PC-9 (cell line): Measurements from ENCODE around the gene PIK3R4. TPM values are rescaled to one million over a fixed set of nuclear protein-coding genes. Genes with fewer than 3 reads are reported as not detected.

Source experiments
- BruUV-seq: library from RNA; stranded (reverse); fragments of 400-500 nt; replicated peaks from 2 replicates; lab custom pipeline; 2021; lab: Mats Ljungman, UMichigan
- CTCF ChIA-PET: fragments of 300-600 bp; sonication (Branson Sonifier 250); formaldehyde crosslinking; loops from one replicate; lab custom pipeline; 2022; ENCODE audit warnings: antibody characterized with exemption; lab: Charles Lee
- POLR2A ChIA-PET: fragments of 300-600 bp; sonication (Branson Sonifier 250); formaldehyde crosslinking; loops from one replicate; lab custom pipeline; 2022; ENCODE audit warnings: antibody characterized with exemption; ENCODE audit not compliant: unreplicated experiment; lab: Charles Lee
- DNase-seq, 2 experiments: peaks; one replicate each; pipeline versions ENCODE4 v3.0.0 to v3.0.0-alpha.2; 2015 to 2022; ENCODE audit warnings: mixed read lengths in 1 of 2
- H2AFZ ChIP-seq: fragments of 200-600 bp; sonication (generic); 2 replicates; pipeline ENCODE4 v1.8.1; 2017; ENCODE audit warnings: antibody characterized with exemption
- H3F3A ChIP-seq: fragments of 200-600 bp; sonication (generic); 2 replicates; pipeline ENCODE4 v1.8.1; 2017; ENCODE audit warnings: antibody characterized with exemption, mild to moderate bottlenecking, low read depth; ENCODE audit not compliant: insufficient read depth
- H3K27ac ChIP-seq: fragments of 200-600 bp; sonication (generic); 2 replicates; pipeline ENCODE4 v1.6.1; 2016; ENCODE audit warnings: mixed run types
- H3K27me3 ChIP-seq: fragments of 200-600 bp; sonication (generic); 2 replicates; pipeline ENCODE4 v1.6.1; 2016; ENCODE audit warnings: low read depth, mixed run types; ENCODE audit not compliant: insufficient read depth
- H3K36me3 ChIP-seq: fragments of 200-600 bp; sonication (generic); 2 replicates; pipeline ENCODE4 v1.6.1; 2016; ENCODE audit warnings: low read depth, mixed run types
- H3K4me1 ChIP-seq: fragments of 200-600 bp; sonication (generic); replicated peaks from 2 replicates; pipeline ENCODE4 v1.6.1; 2016; ENCODE audit warnings: mixed run types; ENCODE audit not compliant: insufficient read depth
- H3K4me2 ChIP-seq: fragments of 200-600 bp; sonication (generic); 2 replicates; pipeline ENCODE4 v1.6.1; 2017; ENCODE audit warnings: mixed run types
- H3K4me3 ChIP-seq: fragments of 200-600 bp; sonication (generic); 2 replicates; pipeline ENCODE4 v1.6.1; 2016; ENCODE audit warnings: mixed run types
- H3K79me2 ChIP-seq: fragments of 200-600 bp; sonication (generic); 2 replicates; pipeline ENCODE4 v1.6.1; 2017; ENCODE audit warnings: low read depth, mixed run types
- H3K9me2 ChIP-seq: fragments of 200-600 bp; sonication (generic); 2 replicates; pipeline ENCODE4 v1.8.1; 2017; ENCODE audit warnings: mild to moderate bottlenecking; ENCODE audit not compliant: insufficient read depth
- H3K9me3 ChIP-seq: fragments of 200-600 bp; sonication (generic); 2 replicates; pipeline ENCODE4 v1.8.1; 2016; ENCODE audit warnings: low read depth; ENCODE audit not compliant: insufficient read depth
- H4K20me1 ChIP-seq: fragments of 200-600 bp; sonication (generic); 2 replicates; pipeline ENCODE4 v1.8.1; 2017; ENCODE audit not compliant: insufficient read depth
- CTCF ChIP-seq: fragments of 200-600 bp; sonication (generic); conservative IDR thresholded peaks from 2 replicates; pipeline ENCODE4 v1.6.1; 2017; ENCODE audit warnings: mixed run types, antibody characterized with exemption, mild to moderate bottlenecking, moderate library complexity
- EZH2 ChIP-seq: fragments of 200-600 bp; sonication (generic); IDR thresholded peaks from 2 replicates; pipeline ENCODE4 v1.8.0; 2017; ENCODE audit warnings: antibody characterized with exemption, low read depth
- intact Hi-C: fragments of 100-400 bp; cut with micrococcal nuclease; formaldehyde crosslinking; loops from one replicate; pipeline ENCODE4 v1.10.0; 2022; ENCODE audit not compliant: unreplicated experiment
- total RNA-seq: library from RNA; stranded (reverse); gene quantifications from 2 replicates; pipeline ENCODE4 v1.2.3, GENCODE V29; 2021

The PIK3R4 gene
- total RNA-seq, 1 experiment from 2014 or later: 35.2 TPM

GRCh38 chr3:130741946-130742610, 4.6 kb downstream of the PIK3R4 start:
- intact Hi-C loops: no loop called here
- Histone ChIP-seq H3K4me1 (peaks cover 9% of the 10 kb centered on the region; the same call in 1 of the 2 replicates), H3K36me3 (peaks cover 15% of the 10 kb centered on the region; the same call in 1 of the 2 replicates), H3K27ac (no peak overlapping the region), H3K79me2 (peaks cover 79% of the 10 kb centered on the region), H3K27me3 (no peaks in the 10 kb centered on the region), H2AFZ (no peak overlapping the region), H4K20me1 (peaks cover 22% of the 10 kb centered on the region), H3F3A (0 out of 2 replicates have a peak, but pooled peaks cover 6% of the 10 kb centered on the region), H3K4me2 (0 out of 2 replicates have a peak overlapping the region, but pooled peaks have one; percentile 10), H3K9me2 (no peaks in the 10 kb centered on the region), H3K4me3 (no peak overlapping the region), H3K9me3 (no peaks in the 10 kb centered on the region)
- CTCF ChIA-PET: no interaction called here
- no peak for DNase-seq
- BruUV-seq: no TSS peak
- TF ChIP-seq CTCF (no peak), EZH2 (no peak)
- POLR2A ChIA-PET: interaction anchor here (0.6 kb wide), 1 partner anchor 14 kb away, joined by 3 read pairs; no protein-coding TSS in a partner anchor

GRCh38 chr3:130739848-130740247, 6.8 kb downstream of the PIK3R4 start:
- CTCF ChIA-PET: no interaction called here
- H3K4me3 ChIP-seq: no peak overlapping the region
- BruUV-seq: no TSS peak
- H2AFZ ChIP-seq: no peak overlapping the region
- H3K79me2 ChIP-seq: peaks cover 62% of the 10 kb centered on the region
- no peaks in the 10 kb centered on the region; the same call in 1 of the 2 replicates for H3K4me1 ChIP-seq
- DNase-seq: no peak
- intact Hi-C loops: no loop called here
- H3K36me3 ChIP-seq: peaks cover 15% of the 10 kb centered on the region; the same call in 1 of the 2 replicates
- TF ChIP-seq CTCF (no peak), EZH2 (no peak)
- POLR2A ChIA-PET: no interaction called here
- H3F3A ChIP-seq: 0 out of 2 replicates have a peak, but pooled peaks cover 3% of the 10 kb centered on the region
- peaks cover 22% of the 10 kb centered on the region for H4K20me1 ChIP-seq
- H3K9me2 ChIP-seq: no peaks in the 10 kb centered on the region
- no peaks in the 10 kb centered on the region for H3K9me3 ChIP-seq
- no peak overlapping the region for H3K4me2 ChIP-seq
- H3K27ac ChIP-seq: no peak overlapping the region
- no peaks in the 10 kb centered on the region for H3K27me3 ChIP-seq

GRCh38 chr3:130738241-130738640, 8.4 kb downstream of the PIK3R4 start:
- Histone ChIP-seq H3K4me1 (no peaks in the 10 kb centered on the region; the same call in 1 of the 2 replicates), H3K9me2 (no peaks in the 10 kb centered on the region), H4K20me1 (peaks cover 21% of the 10 kb centered on the region), H3K4me3 (no peak overlapping the region), H3K79me2 (peaks cover 50% of the 10 kb centered on the region), H3F3A (0 out of 2 replicates have a peak, but pooled peaks cover 3% of the 10 kb centered on the region), H3K4me2 (no peak overlapping the region), H3K27me3 (no peaks in the 10 kb centered on the region), H2AFZ (no peak overlapping the region), H3K9me3 (no peaks in the 10 kb centered on the region), H3K36me3 (peaks cover 11% of the 10 kb centered on the region; the same call in 1 of the 2 replicates), H3K27ac (no peak overlapping the region)
- intact Hi-C loops: no loop called here
- no peak for DNase-seq
- CTCF ChIA-PET: no interaction called here
- BruUV-seq: no TSS peak
- POLR2A ChIA-PET: no interaction called here
- TF ChIP-seq EZH2 (no peak), CTCF (no peak)
